Measurements from ENCODE around the gene C1QTNF1. TPM values are rescaled to one million over a fixed set of nuclear protein-coding genes. Genes with fewer than 3 reads are reported as not detected.

The C1QTNF1 gene
- total and polyA plus RNA-seq, 9 of the 15 experiments (the other 6 are each of a cell fraction or from before 2014, with no cell fraction given): 0.09 TPM; not detected in 8

- no peak for TF ChIP-seq ZNF146 (CRISPR knock-in tag; IDR thresholded peaks at IDR 0.05; ENCODE audit: unreplicated experiment)
- no peak for TF ChIP-seq EGR1 (conservative IDR thresholded peaks at IDR 0.05)
- TF ChIP-seq MAFK (IDR thresholded peaks at IDR 0.05; ENCODE audit: low read length): no peak
- TF ChIP-seq RBM25 (IDR thresholded peaks at IDR 0.05; ENCODE audit: low read depth, low read length, severe bottlenecking): no peak
- no peak for TF ChIP-seq MCM5 (IDR thresholded peaks at IDR 0.05; ENCODE audit: low read depth)
- no peak for TF ChIP-seq HNRNPK (IDR thresholded peaks at IDR 0.05; ENCODE audit: low read depth, low read length, poor library complexity, severe bottlenecking)
- TF ChIP-seq HDAC6 (IDR thresholded peaks at IDR 0.05; ENCODE audit: low read depth, low read length): no peak
- no peak for TF ChIP-seq ELF2 (CRISPR knock-in tag; IDR thresholded peaks at IDR 0.05)
- no peak for TF ChIP-seq PHTF2 (CRISPR knock-in tag; IDR thresholded peaks at IDR 0.05)
- no peak for TF ChIP-seq ZNF277 (CRISPR knock-in tag; IDR thresholded peaks at IDR 0.05; ENCODE audit: borderline replicate concordance)
- no peak for TF ChIP-seq CBX2 (IDR thresholded peaks at IDR 0.05; ENCODE audit: insufficient read depth, low read length, poor library complexity, severe bottlenecking)
- TF ChIP-seq CREBBP (IDR thresholded peaks at IDR 0.05; ENCODE audit: low read depth, low read length): no peak
- 0 out of 2 replicates have a peak, but pooled peaks have one; percentile 39 for TF ChIP-seq ZNF644 (tag; IDR thresholded peaks at IDR 0.05; ENCODE audit: low read depth)
- TF ChIP-seq HOXB6 (CRISPR knock-in tag; IDR thresholded peaks at IDR 0.05; ENCODE audit: borderline replicate concordance): no peak
- TF ChIP-seq NBN (IDR thresholded peaks at IDR 0.05; ENCODE audit: low read depth): no peak
- TF ChIP-seq FIP1L1 (IDR thresholded peaks at IDR 0.05; ENCODE audit: low read depth, low read length, poor library complexity, severe bottlenecking): no peak
- TF ChIP-seq CCNT2 (IDR thresholded peaks at IDR 0.05; ENCODE audit: borderline replicate concordance, extremely low read depth, insufficient read length, low read depth, low read length): no peak
- TF ChIP-seq SMAD2 (IDR thresholded peaks at IDR 0.05; ENCODE audit: low read depth, low read length): no peak
- peak; percentile 26; the same call in 1 of the 2 replicates for TF ChIP-seq ZFX (CRISPR knock-in tag; IDR thresholded peaks at IDR 0.05)
- TF ChIP-seq ZNF436 (CRISPR knock-in tag; IDR thresholded peaks at IDR 0.05): no peak
Measured at GRCh38 chr17:78979780-78980623, 44.0 kb upstream of the C1QTNF1 start, which contains the start of gene LGALS3BP (continued).

Measured in K562 (cell line).